ENCODE results near the gene ANK2.
"Not testable (repeated sequence)": the region's sequence is repeated elsewhere in the genome, so short reads cannot be mapped to it uniquely, and the experiment has no call there.

ANK2 gene

GRCh38 chr4:113173793-113174264 is 124.4 kb downstream of the ANK2 start:
- H3K4me3 Mint-ChIP-seq = no peak overlapping the region
- H3K27ac Mint-ChIP-seq = no peak overlapping the region
- no peaks in the 10 kb centered on the region for H3K4me1 Mint-ChIP-seq
- peaks cover 3% of the 10 kb centered on the region for H3K27me3 Mint-ChIP-seq
- no peaks in the 10 kb centered on the region for H3K9me3 Mint-ChIP-seq
- H3K36me3 Mint-ChIP-seq = no peaks in the 10 kb centered on the region

DNA sequence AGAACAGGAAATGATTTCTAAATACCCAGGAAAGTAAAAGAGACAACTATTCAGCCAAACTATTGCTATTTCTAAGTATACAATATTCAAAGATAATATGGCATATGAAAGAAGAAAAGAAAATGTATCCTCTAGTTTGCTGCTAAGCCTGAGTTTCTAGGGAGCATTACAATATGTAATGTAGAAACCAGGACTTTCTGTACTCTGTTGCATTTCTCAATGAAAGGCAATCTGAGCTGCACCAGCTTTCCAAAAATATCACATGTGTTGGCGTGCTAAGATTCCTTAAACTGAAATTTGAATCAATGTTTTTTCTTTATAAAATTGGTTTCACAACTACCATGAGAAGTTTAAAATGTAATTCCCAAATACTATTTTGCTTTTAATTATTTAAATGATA is 129.6 kb downstream of the ANK2 start:
- no peak overlapping the region for H3K4me3 Mint-ChIP-seq
- H3K27ac Mint-ChIP-seq = no peak overlapping the region
- no peaks in the 10 kb centered on the region for H3K36me3 Mint-ChIP-seq
- H3K4me1 Mint-ChIP-seq = no peaks in the 10 kb centered on the region
- no peaks in the 10 kb centered on the region for H3K9me3 Mint-ChIP-seq
- H3K27me3 Mint-ChIP-seq = peaks cover 3% of the 10 kb centered on the region

DNA sequence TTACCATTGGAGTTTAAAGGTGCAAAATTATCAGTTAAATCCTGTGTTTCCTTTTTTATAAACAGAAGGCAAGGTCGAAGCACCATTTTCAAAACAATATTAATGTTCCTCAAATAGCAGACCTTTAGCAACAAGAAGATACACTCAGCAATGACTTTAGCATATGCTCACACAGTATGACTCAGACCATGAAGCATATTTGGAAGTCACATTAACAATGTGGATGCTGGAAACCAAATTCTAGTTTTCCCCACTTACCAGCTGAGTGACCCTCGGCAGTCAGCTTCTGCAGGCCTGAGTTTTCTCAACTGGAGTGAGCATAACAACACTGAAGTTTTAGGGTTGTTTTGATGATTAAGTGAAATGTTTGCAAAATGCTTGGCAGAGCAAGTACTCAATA is 130.5 kb downstream of the ANK2 start:
- no peaks in the 10 kb centered on the region for H3K4me1 Mint-ChIP-seq
- no peak overlapping the region for H3K27ac Mint-ChIP-seq
- H3K9me3 Mint-ChIP-seq = no peaks in the 10 kb centered on the region
- H3K4me3 Mint-ChIP-seq = no peak overlapping the region
- peaks cover 3% of the 10 kb centered on the region for H3K27me3 Mint-ChIP-seq
- H3K36me3 Mint-ChIP-seq = no peaks in the 10 kb centered on the region

GRCh38 chr4:113181289-113182007 is 132.0 kb downstream of the ANK2 start:
- Mint-ChIP-seq H3K36me3 (no peaks in the 10 kb centered on the region), H3K4me3 (no peak overlapping the region), H3K4me1 (no peaks in the 10 kb centered on the region), H3K27ac (no peak overlapping the region), H3K9me3 (no peaks in the 10 kb centered on the region), H3K27me3 (no peaks in the 10 kb centered on the region)

- H3K9me3 Mint-ChIP-seq = no peaks in the 10 kb centered on the region
- no peak overlapping the region for H3K27ac Mint-ChIP-seq
- no peaks in the 10 kb centered on the region for H3K27me3 Mint-ChIP-seq
- no peaks in the 10 kb centered on the region for H3K36me3 Mint-ChIP-seq
- no peaks in the 10 kb centered on the region for H3K4me1 Mint-ChIP-seq
- no peak overlapping the region for H3K4me3 Mint-ChIP-seq
These were observed 133.7 kb downstream of the ANK2 start for GRCh38 chr4:113183032-113183605.

- not testable (repeated sequence) for H3K27ac Mint-ChIP-seq, H3K9me3 Mint-ChIP-seq, H3K27me3 Mint-ChIP-seq, H3K36me3 Mint-ChIP-seq, H3K4me3 Mint-ChIP-seq, H3K4me1 Mint-ChIP-seq
These were observed 136.8 kb downstream of the ANK2 start for GRCh38 chr4:113186220-113186619.

GRCh38 chr4:113186913-113187312 is 137.5 kb downstream of the ANK2 start:
- H3K4me3 Mint-ChIP-seq = no peak overlapping the region
- no peaks in the 10 kb centered on the region for H3K9me3 Mint-ChIP-seq
- no peaks in the 10 kb centered on the region for H3K36me3 Mint-ChIP-seq
- no peaks in the 10 kb centered on the region for H3K4me1 Mint-ChIP-seq
- H3K27ac Mint-ChIP-seq = no peak overlapping the region
- no peaks in the 10 kb centered on the region for H3K27me3 Mint-ChIP-seq

DNA sequence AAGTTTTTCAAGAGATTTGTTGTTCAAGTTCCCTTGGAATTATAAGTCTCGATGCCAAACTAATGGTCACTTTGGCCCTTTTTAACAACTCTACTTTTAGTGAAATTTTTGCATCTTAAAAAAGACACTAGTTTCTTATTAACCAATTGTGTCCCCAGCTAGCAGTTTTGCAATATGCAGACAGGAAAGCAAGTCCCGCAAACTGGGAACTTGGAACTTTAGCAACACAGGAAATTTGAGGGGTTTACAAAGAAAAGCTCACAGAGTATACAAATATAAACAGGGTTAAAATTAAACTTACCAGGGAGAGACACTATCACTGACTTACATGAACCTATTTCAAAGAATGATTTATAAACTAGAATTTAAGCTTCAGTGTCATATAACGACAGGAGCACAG is 137.9 kb downstream of the ANK2 start:
- Mint-ChIP-seq H3K27ac (no peak overlapping the region), H3K27me3 (no peaks in the 10 kb centered on the region), H3K36me3 (no peaks in the 10 kb centered on the region), H3K4me1 (no peaks in the 10 kb centered on the region), H3K4me3 (no peak overlapping the region), H3K9me3 (no peaks in the 10 kb centered on the region)

DNA sequence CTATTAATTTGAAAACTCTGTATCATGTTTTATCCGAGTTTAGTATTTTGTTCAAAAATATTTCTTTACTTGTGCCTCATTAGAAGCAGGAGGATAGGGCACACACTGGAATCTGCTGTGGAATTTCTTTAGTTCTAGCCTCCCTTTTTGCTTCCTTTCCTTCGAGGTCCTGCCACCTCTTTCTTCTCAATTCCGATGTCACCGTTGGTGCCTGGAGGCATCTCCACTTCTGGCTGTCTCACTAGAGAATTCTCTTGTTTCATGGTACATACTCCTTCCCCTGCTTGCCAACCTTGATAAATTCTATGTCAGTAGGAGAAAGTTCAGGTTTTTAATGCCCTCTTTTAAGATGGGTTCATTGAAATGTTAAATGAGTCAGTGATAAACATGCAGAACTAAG is 140.1 kb downstream of the ANK2 start:
- H3K9me3 Mint-ChIP-seq = no peaks in the 10 kb centered on the region
- H3K36me3 Mint-ChIP-seq = no peaks in the 10 kb centered on the region
- no peak overlapping the region for H3K27ac Mint-ChIP-seq
- no peaks in the 10 kb centered on the region for H3K27me3 Mint-ChIP-seq
- no peak overlapping the region for H3K4me3 Mint-ChIP-seq
- no peaks in the 10 kb centered on the region for H3K4me1 Mint-ChIP-seq

GRCh38 chr4:113209153-113209552 is 159.7 kb downstream of the ANK2 start:
- Mint-ChIP-seq H3K4me3 (no peak overlapping the region), H3K9me3 (no peaks in the 10 kb centered on the region), H3K27me3 (no peaks in the 10 kb centered on the region), H3K36me3 (no peaks in the 10 kb centered on the region), H3K27ac (no peak overlapping the region), H3K4me1 (no peaks in the 10 kb centered on the region)

DNA sequence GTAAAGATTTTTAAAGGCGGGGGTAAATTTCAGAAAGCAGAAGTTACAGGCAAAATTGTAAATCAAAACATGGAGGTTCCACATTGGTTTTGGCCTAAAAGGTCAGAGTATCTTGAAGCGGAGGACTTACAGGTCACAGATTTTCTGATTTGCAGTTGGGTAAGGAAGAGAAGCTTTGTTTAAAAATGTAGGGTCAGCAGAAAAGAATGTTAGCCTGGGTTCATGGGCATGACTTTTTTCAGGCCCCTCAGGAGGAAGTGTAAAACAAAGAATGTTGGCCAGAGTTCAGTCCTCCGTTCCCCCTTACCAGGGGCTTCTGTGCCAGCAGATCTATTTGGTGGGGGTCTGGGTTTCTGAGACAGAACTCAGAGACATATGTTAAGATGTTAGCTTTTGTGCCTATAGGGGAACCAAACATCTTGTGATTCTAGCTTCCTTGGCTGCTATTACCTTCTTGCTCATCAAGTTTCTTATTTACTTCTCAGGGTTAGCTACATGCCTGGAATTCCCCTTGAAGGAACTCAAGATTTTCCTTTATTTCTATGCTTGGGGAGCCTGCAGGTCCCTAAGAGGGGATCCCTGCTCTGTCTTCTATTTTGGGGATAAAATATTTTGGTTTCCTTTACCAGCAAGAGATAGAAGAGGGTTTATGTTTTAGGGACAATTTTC is 160.3 kb downstream of the ANK2 start:
- no peaks in the 10 kb centered on the region for H3K36me3 Mint-ChIP-seq
- no peak overlapping the region for H3K4me3 Mint-ChIP-seq
- H3K4me1 Mint-ChIP-seq = no peaks in the 10 kb centered on the region
- no peaks in the 10 kb centered on the region for H3K27me3 Mint-ChIP-seq
- no peaks in the 10 kb centered on the region for H3K9me3 Mint-ChIP-seq
- no peak overlapping the region for H3K27ac Mint-ChIP-seq

- H3K27me3 Mint-ChIP-seq = no peaks in the 10 kb centered on the region
- no peak overlapping the region for H3K27ac Mint-ChIP-seq
- no peaks in the 10 kb centered on the region for H3K9me3 Mint-ChIP-seq
- H3K36me3 Mint-ChIP-seq = no peaks in the 10 kb centered on the region
- no peaks in the 10 kb centered on the region for H3K4me1 Mint-ChIP-seq
- H3K4me3 Mint-ChIP-seq = no peak overlapping the region
These were observed 163.2 kb downstream of the ANK2 start for GRCh38 chr4:113212613-113213012.

DNA sequence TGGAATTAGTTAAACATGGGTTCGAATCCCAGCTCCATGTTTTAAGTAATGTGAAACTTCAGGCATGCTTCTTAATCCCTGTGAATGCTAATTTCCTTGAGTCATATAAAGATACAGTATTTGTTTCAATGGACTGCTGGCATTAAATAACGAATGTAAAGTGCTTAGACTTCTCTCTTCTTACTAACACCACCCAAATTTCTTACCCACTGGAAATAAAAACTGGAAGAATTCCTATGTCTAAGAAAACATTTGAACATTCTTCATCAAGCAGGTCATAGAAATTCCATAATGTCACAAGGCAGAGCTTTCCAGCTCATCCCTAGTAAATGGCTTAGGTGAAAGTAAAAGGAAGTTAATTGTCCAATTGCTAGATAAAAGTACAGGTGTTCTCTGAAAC is 172.5 kb downstream of the ANK2 start:
- Mint-ChIP-seq H3K9me3 (no peaks in the 10 kb centered on the region), H3K4me3 (no peak overlapping the region), H3K27ac (no peak overlapping the region), H3K36me3 (no peaks in the 10 kb centered on the region), H3K27me3 (no peaks in the 10 kb centered on the region), H3K4me1 (no peaks in the 10 kb centered on the region)

GRCh38 chr4:113222471-113222870 is 173.0 kb downstream of the ANK2 start:
- H3K4me1 Mint-ChIP-seq = no peaks in the 10 kb centered on the region
- H3K36me3 Mint-ChIP-seq = no peaks in the 10 kb centered on the region
- H3K4me3 Mint-ChIP-seq = no peak overlapping the region
- H3K27ac Mint-ChIP-seq = no peak overlapping the region
- no peaks in the 10 kb centered on the region for H3K27me3 Mint-ChIP-seq
- no peaks in the 10 kb centered on the region for H3K9me3 Mint-ChIP-seq

- H3K4me1 Mint-ChIP-seq = no peaks in the 10 kb centered on the region
- H3K27ac Mint-ChIP-seq = no peak overlapping the region
- no peaks in the 10 kb centered on the region for H3K9me3 Mint-ChIP-seq
- H3K4me3 Mint-ChIP-seq = no peak overlapping the region
- no peaks in the 10 kb centered on the region for H3K27me3 Mint-ChIP-seq
- no peaks in the 10 kb centered on the region for H3K36me3 Mint-ChIP-seq
These were observed 173.5 kb downstream of the ANK2 start for GRCh38 chr4:113223001-113223400.

GRCh38 chr4:113232194-113232593 is 182.7 kb downstream of the ANK2 start:
- no peaks in the 10 kb centered on the region for H3K4me1 Mint-ChIP-seq
- no peaks in the 10 kb centered on the region for H3K36me3 Mint-ChIP-seq
- no peak overlapping the region for H3K4me3 Mint-ChIP-seq
- H3K9me3 Mint-ChIP-seq = no peaks in the 10 kb centered on the region
- H3K27me3 Mint-ChIP-seq = peaks cover 2% of the 10 kb centered on the region
- no peak overlapping the region for H3K27ac Mint-ChIP-seq

Measured in activated naive CD4-positive, alpha-beta T cell treated with anti-CD3 and anti-CD28 coated beads, Interleukin-2, amount 50 U/mL, for 24 hours (primary cell).